BJ (cell line): Measurements from ENCODE around the gene CLTCL1. TPM values are rescaled to one million over a fixed set of nuclear protein-coding genes. Genes with fewer than 3 reads are reported as not detected.

Experiments used
- CTCF ChIA-PET: fragments of 350-600 bp; formaldehyde crosslinking; extraction: SDS; loops from one replicate; lab custom pipeline; 2021; ENCODE audit warnings: antibody characterized with exemption, inconsistent platforms; lab: Yijun Ruan, JAX
- POLR2A ChIA-PET: fragments of 300-600 bp; sonication (Branson Sonifier 250); formaldehyde crosslinking; extraction: SDS; loops from one replicate; lab custom pipeline; 2021; ENCODE audit warnings: antibody characterized with exemption; lab: Charles Lee
- DNase-seq: peaks from one replicate; pipeline ENCODE4 v3.0.0-alpha.2; 2011; ENCODE audit warnings: low read depth
- H3K27me3 ChIP-seq: 2 replicates; pipeline ENCODE4 v1.6.0; 2011; ENCODE audit warnings: low read length; ENCODE audit not compliant: control insufficient read depth, insufficient read depth
- H3K36me3 ChIP-seq: 2 replicates; pipeline ENCODE4 v1.5.1; 2011; ENCODE audit warnings: low read length; ENCODE audit not compliant: control insufficient read depth, insufficient read depth
- H3K4me3 ChIP-seq: 2 replicates; pipeline ENCODE4 v1.5.1; 2011; ENCODE audit warnings: low read depth, mild to moderate bottlenecking, control low read depth, low read length
- CTCF ChIP-seq: IDR thresholded peaks from 2 replicates; pipeline ENCODE4 v1.5.1; 2011; ENCODE audit warnings: low read depth, mild to moderate bottlenecking, control low read depth, inconsistent platforms, low read length, moderate library complexity; ENCODE audit not compliant: insufficient read depth
- polyA plus RNA-seq: library from polyadenylated mRNA; depleted of rRNA; stranded (reverse); fragments of >200 nt; gene quantifications from 2 replicates; pipeline ENCODE4 v1.2.3, GENCODE V29; 2011

Gene CLTCL1
- polyA plus RNA-seq, 1 experiment: 14.0 TPM

GRCh38 chr22:19134176-19134831 is 157.2 kb downstream of the CLTCL1 start:
- POLR2A ChIA-PET: no interaction called here
- H3K36me3 ChIP-seq: peaks cover 43% of the 10 kb centered on the region
- no peak for TF ChIP-seq CTCF
- no peak for DNase-seq
- CTCF ChIA-PET: interaction anchor here (3.1 kb wide), 1 partner anchor 10 kb away, joined by 13 read pairs; the partner anchor contains the start of gene ESS2
- no peak overlapping the region for H3K4me3 ChIP-seq
- H3K27me3 ChIP-seq: no peaks in the 10 kb centered on the region

GRCh38 chr22:19133561-19133960 is 158.0 kb downstream of the CLTCL1 start:
- H3K4me3 ChIP-seq: no peak overlapping the region
- DNase-seq: no peak
- ChIA-PET POLR2A (no interaction called here), CTCF (interaction anchor here (3.1 kb wide), 1 partner anchor 11 kb away, joined by 13 read pairs; the partner anchor contains the start of gene ESS2)
- H3K27me3 ChIP-seq: no peaks in the 10 kb centered on the region
- no peak for TF ChIP-seq CTCF
- peaks cover 36% of the 10 kb centered on the region for H3K36me3 ChIP-seq

- H3K27me3 ChIP-seq: no peaks in the 10 kb centered on the region
- CTCF ChIA-PET: interaction anchor here (3.5 kb wide), 1 partner anchor 12 kb away, joined by 16 read pairs; the partner anchor contains the start of gene ESS2
- DNase-seq: no peak
- TF ChIP-seq CTCF: no peak
- H3K4me3 ChIP-seq: no peak overlapping the region
- POLR2A ChIA-PET: no interaction called here
- H3K36me3 ChIP-seq: peaks cover 28% of the 10 kb centered on the region
These were observed 158.7 kb downstream of the CLTCL1 start for GRCh38 chr22:19132693-19133400.

- ChIA-PET CTCF (interaction anchor here (3.5 kb wide), 1 partner anchor 12 kb away, joined by 16 read pairs; the partner anchor contains the start of gene ESS2), POLR2A (no interaction called here)
- no peak overlapping the region for H3K4me3 ChIP-seq
- no peak for TF ChIP-seq CTCF
- no peaks in the 10 kb centered on the region for H3K27me3 ChIP-seq
- DNase-seq: no peak
- H3K36me3 ChIP-seq: peaks cover 22% of the 10 kb centered on the region
These were observed 159.4 kb downstream of the CLTCL1 start for GRCh38 chr22:19132153-19132552.

GRCh38 chr22:19131685-19132015 is 159.9 kb downstream of the CLTCL1 start:
- peaks cover 18% of the 10 kb centered on the region for H3K36me3 ChIP-seq
- no peak overlapping the region for H3K4me3 ChIP-seq
- ChIA-PET CTCF (interaction anchor here (3.5 kb wide), 1 partner anchor 13 kb away, joined by 16 read pairs; the partner anchor contains the start of gene ESS2), POLR2A (no interaction called here)
- no peak for DNase-seq
- no peak for TF ChIP-seq CTCF
- no peaks in the 10 kb centered on the region for H3K27me3 ChIP-seq
